Testis (tissue), 2 donors: ENCODE data around the gene PHF3.

Experiments
- POLR2A ChIP-seq: fragments of 450-650 bp; IDR thresholded peaks from one replicate; pipeline ENCODE4 v1.6.1; 2017; ENCODE audit warnings: antibody characterized with exemption, mild to moderate bottlenecking, moderate library complexity
- TF ChIP-seq, protein P1 (sequence below), 3 experiments: fragments of 450-650 bp in 2 of 3; fragments of 200-600 bp in 1 of 3; sonication (generic) in 1 of 3; IDR thresholded peaks; one replicate each; pipeline ENCODE4 v1.5.1; 2016 to 2019; ENCODE audit warnings: antibody characterized with exemption in 3 of 3, mild to moderate bottlenecking in 2 of 3, moderate library complexity in 1 of 3

GRCh38 chr6:63677282-63677681, 41.7 kb downstream of the PHF3 start:
- no peak for TF ChIP-seq POLR2A
- TF ChIP-seq, protein P1, sequence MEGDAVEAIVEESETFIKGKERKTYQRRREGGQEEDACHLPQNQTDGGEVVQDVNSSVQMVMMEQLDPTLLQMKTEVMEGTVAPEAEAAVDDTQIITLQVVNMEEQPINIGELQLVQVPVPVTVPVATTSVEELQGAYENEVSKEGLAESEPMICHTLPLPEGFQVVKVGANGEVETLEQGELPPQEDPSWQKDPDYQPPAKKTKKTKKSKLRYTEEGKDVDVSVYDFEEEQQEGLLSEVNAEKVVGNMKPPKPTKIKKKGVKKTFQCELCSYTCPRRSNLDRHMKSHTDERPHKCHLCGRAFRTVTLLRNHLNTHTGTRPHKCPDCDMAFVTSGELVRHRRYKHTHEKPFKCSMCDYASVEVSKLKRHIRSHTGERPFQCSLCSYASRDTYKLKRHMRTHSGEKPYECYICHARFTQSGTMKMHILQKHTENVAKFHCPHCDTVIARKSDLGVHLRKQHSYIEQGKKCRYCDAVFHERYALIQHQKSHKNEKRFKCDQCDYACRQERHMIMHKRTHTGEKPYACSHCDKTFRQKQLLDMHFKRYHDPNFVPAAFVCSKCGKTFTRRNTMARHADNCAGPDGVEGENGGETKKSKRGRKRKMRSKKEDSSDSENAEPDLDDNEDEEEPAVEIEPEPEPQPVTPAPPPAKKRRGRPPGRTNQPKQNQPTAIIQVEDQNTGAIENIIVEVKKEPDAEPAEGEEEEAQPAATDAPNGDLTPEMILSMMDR (IDR thresholded peaks at IDR 0.05), result no peak
